ENCODE measurements around the gene CHD9.

CHD9 gene

GRCh38 chr16:53036066-53036465 is 18.7 kb upstream of the CHD9 start:
- TF ChIP-seq SIN3A (IDR thresholded peaks at IDR 0.05; ENCODE audit: borderline replicate concordance, insufficient read depth, low read length), result no peak
- no peak for TF ChIP-seq REST (IDR thresholded peaks at IDR 0.05; ENCODE audit: insufficient read depth in 1 of 2, low read depth in 2 of 2, low read length in 2 of 2)
- TF ChIP-seq POLR2AphosphoS5 (IDR thresholded peaks at IDR 0.05; ENCODE audit: low read depth, low read length), result no peak
- TF ChIP-seq FOXP2 (optimal IDR thresholded peaks at IDR 0.05; ENCODE audit: borderline replicate concordance, extremely low read depth, extremely low read length, insufficient read depth), result no peak
- TF ChIP-seq TAF1 (IDR thresholded peaks at IDR 0.05; ENCODE audit: borderline replicate concordance, insufficient read depth, low read length), result no peak

- TF ChIP-seq POLR2AphosphoS5 (IDR thresholded peaks at IDR 0.05; ENCODE audit: low read depth, low read length), result no peak
- TF ChIP-seq SIN3A (IDR thresholded peaks at IDR 0.05; ENCODE audit: borderline replicate concordance, insufficient read depth, low read length), result no peak
- no peak for TF ChIP-seq FOXP2 (optimal IDR thresholded peaks at IDR 0.05; ENCODE audit: borderline replicate concordance, extremely low read depth, extremely low read length, insufficient read depth)
- TF ChIP-seq TAF1 (IDR thresholded peaks at IDR 0.05; ENCODE audit: borderline replicate concordance, insufficient read depth, low read length), result no peak
- no peak for TF ChIP-seq REST (IDR thresholded peaks at IDR 0.05; ENCODE audit: insufficient read depth in 1 of 2, low read depth in 2 of 2, low read length in 2 of 2)
These were observed 14.0 kb upstream of the CHD9 start for GRCh38 chr16:53040788-53041187.

GRCh38 chr16:53041320-53042051 is 13.3 kb upstream of the CHD9 start:
- TF ChIP-seq SIN3A (IDR thresholded peaks at IDR 0.05; ENCODE audit: borderline replicate concordance, insufficient read depth, low read length), result no peak
- TF ChIP-seq REST (IDR thresholded peaks at IDR 0.05; ENCODE audit: insufficient read depth in 1 of 2, low read depth in 2 of 2, low read length in 2 of 2), result no peak
- no peak for TF ChIP-seq TAF1 (IDR thresholded peaks at IDR 0.05; ENCODE audit: borderline replicate concordance, insufficient read depth, low read length)

- TF ChIP-seq POLR2AphosphoS5 (IDR thresholded peaks at IDR 0.05; ENCODE audit: low read depth, low read length) (no peak), REST (IDR thresholded peaks at IDR 0.05; ENCODE audit: insufficient read depth in 1 of 2, low read depth in 2 of 2, low read length in 2 of 2) (no peak), FOXP2 (optimal IDR thresholded peaks at IDR 0.05; ENCODE audit: borderline replicate concordance, extremely low read depth, extremely low read length, insufficient read depth) (no peak), SIN3A (IDR thresholded peaks at IDR 0.05; ENCODE audit: borderline replicate concordance, insufficient read depth, low read length) (no peak), TAF1 (IDR thresholded peaks at IDR 0.05; ENCODE audit: borderline replicate concordance, insufficient read depth, low read length) (no peak)
These were observed 12.5 kb upstream of the CHD9 start for GRCh38 chr16:53042235-53042701.

Data from PFSK-1 (cell line).